Testis (tissue), 2 donors: ENCODE data around the gene PNKP.

Experiments used
- POLR2A ChIP-seq: fragments of 450-650 bp; IDR thresholded peaks from one replicate; pipeline ENCODE4 v1.6.1; 2017; ENCODE audit warnings: antibody characterized with exemption, mild to moderate bottlenecking, moderate library complexity
- TF ChIP-seq, protein P1 (sequence below), 3 experiments: fragments of 450-650 bp in 2 of 3; fragments of 200-600 bp in 1 of 3; sonication (generic) in 1 of 3; IDR thresholded peaks; one replicate each; pipeline ENCODE4 v1.5.1; 2016 to 2019; ENCODE audit warnings: antibody characterized with exemption in 3 of 3, mild to moderate bottlenecking in 2 of 3, moderate library complexity in 1 of 3

DNA sequence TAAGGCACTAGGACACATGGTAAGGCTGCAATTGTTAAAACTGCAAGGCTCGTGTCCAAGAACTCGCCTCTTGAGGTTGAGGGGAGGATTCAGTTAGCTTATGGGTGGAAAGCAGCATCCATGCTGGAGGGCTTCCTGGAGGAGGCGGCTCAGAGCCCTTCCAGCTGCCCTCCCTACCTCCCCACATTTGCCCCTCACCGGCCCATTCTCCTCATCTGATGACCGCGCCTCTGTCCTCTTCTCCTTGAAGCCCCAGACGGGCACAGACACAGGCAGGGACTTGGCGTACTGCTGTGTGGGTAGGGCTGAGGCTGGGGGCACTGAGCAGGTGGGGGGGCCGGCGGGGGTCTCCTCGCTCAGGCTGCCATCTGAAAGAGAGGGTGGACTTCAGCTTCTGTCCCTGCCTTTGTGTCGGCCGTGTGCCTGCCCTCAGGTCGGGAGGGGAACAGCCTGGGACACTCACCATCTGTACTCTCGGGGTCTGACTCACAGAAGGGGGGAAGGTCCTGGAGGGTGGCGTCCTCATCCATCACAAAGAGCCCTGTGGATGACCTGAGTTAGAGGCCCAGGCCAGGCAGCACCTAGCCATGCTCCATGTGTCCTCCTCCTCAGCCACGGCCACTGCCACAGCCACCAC, 4.1 kb upstream of the PNKP start:
- TF ChIP-seq POLR2A, result no peak
- TF ChIP-seq, protein P1, sequence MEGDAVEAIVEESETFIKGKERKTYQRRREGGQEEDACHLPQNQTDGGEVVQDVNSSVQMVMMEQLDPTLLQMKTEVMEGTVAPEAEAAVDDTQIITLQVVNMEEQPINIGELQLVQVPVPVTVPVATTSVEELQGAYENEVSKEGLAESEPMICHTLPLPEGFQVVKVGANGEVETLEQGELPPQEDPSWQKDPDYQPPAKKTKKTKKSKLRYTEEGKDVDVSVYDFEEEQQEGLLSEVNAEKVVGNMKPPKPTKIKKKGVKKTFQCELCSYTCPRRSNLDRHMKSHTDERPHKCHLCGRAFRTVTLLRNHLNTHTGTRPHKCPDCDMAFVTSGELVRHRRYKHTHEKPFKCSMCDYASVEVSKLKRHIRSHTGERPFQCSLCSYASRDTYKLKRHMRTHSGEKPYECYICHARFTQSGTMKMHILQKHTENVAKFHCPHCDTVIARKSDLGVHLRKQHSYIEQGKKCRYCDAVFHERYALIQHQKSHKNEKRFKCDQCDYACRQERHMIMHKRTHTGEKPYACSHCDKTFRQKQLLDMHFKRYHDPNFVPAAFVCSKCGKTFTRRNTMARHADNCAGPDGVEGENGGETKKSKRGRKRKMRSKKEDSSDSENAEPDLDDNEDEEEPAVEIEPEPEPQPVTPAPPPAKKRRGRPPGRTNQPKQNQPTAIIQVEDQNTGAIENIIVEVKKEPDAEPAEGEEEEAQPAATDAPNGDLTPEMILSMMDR (IDR thresholded peaks at IDR 0.05), result no peak
